DND-41 (cell line): ENCODE results near the gene ADAM10.

Experiments
- ATAC-seq: fragments of 200-7000 bp; cut with Tn5 transposase; 3 replicates; pipeline ENCODE4 v1.9.1; 2021; ENCODE audit warnings: low read depth; ENCODE audit not compliant: insufficient read depth
- DNase-seq: peaks from one replicate; pipeline ENCODE4 v3.0.0-alpha.2; 2020
- H2AFZ ChIP-seq: 2 replicates; pipeline ENCODE4 v1.6.0; 2012; ENCODE audit warnings: low read depth, low read length
- H3K27ac ChIP-seq: 2 replicates; pipeline ENCODE4 v1.5.1; 2012; ENCODE audit warnings: low read length, inconsistent platforms
- H3K27me3 ChIP-seq: fragments of 200-600 bp; sonication (generic); 2 replicates; pipeline ENCODE4 v1.6.0; 2012; ENCODE audit warnings: low read length, mild to moderate bottlenecking, inconsistent platforms; ENCODE audit not compliant: insufficient read depth, poor library complexity
- H3K36me3 ChIP-seq: 2 replicates; pipeline ENCODE4 v1.5.1; 2012; ENCODE audit warnings: low read length, inconsistent platforms; ENCODE audit not compliant: insufficient read depth
- H3K4me1 ChIP-seq: 2 replicates; pipeline ENCODE4 v1.5.1; 2012; ENCODE audit warnings: mild to moderate bottlenecking, low read length; ENCODE audit not compliant: insufficient read depth
- H3K4me2 ChIP-seq: 2 replicates; pipeline ENCODE4 v1.6.0; 2012; ENCODE audit warnings: mild to moderate bottlenecking, moderate library complexity, low read length, inconsistent platforms; ENCODE audit not compliant: insufficient read depth
- H3K4me3 ChIP-seq, 2 experiments: fragments of 200-600 bp in 1 of 2; shearing (Covaris generic) in 1 of 2; 2 replicates each; pipeline ENCODE4 v1.5.1; 2012 to 2016; ENCODE audit warnings: inconsistent platforms in 2 of 2, low read length in 2 of 2, mild to moderate bottlenecking in 2 of 2, low read depth in 1 of 2, moderate library complexity in 1 of 2
- H3K79me2 ChIP-seq: 2 replicates; pipeline ENCODE4 v1.6.0; 2012; ENCODE audit warnings: low read length, inconsistent platforms; ENCODE audit not compliant: insufficient read depth
- H3K9ac ChIP-seq: 2 replicates; pipeline ENCODE4 v1.6.0; 2012; ENCODE audit warnings: low read depth, mild to moderate bottlenecking, inconsistent platforms, low read length, moderate library complexity
- H3K9me3 ChIP-seq: 2 replicates; pipeline ENCODE4 v1.5.1; 2012; ENCODE audit warnings: low read length, moderate library complexity, mild to moderate bottlenecking, inconsistent platforms; ENCODE audit not compliant: insufficient read depth, severe bottlenecking
- H4K20me1 ChIP-seq: 2 replicates; pipeline ENCODE4 v1.6.0; 2012; ENCODE audit warnings: low read length; ENCODE audit not compliant: insufficient read depth
- EZH2 ChIP-seq: IDR thresholded peaks from 3 replicates; pipeline ENCODE4 v1.6.1; 2012; ENCODE audit warnings: borderline replicate concordance, low read depth, mild to moderate bottlenecking, moderate library complexity, low read length, inconsistent platforms; ENCODE audit not compliant: severe bottlenecking
- TF ChIP-seq, protein P1 (sequence below): IDR thresholded peaks from 2 replicates; pipeline ENCODE4 v1.5.1; 2012; ENCODE audit warnings: borderline replicate concordance, low read length, moderate library complexity, mild to moderate bottlenecking; ENCODE audit not compliant: poor library complexity, severe bottlenecking; ENCODE audit errors: extremely low read depth

The ADAM10 gene

DNA sequence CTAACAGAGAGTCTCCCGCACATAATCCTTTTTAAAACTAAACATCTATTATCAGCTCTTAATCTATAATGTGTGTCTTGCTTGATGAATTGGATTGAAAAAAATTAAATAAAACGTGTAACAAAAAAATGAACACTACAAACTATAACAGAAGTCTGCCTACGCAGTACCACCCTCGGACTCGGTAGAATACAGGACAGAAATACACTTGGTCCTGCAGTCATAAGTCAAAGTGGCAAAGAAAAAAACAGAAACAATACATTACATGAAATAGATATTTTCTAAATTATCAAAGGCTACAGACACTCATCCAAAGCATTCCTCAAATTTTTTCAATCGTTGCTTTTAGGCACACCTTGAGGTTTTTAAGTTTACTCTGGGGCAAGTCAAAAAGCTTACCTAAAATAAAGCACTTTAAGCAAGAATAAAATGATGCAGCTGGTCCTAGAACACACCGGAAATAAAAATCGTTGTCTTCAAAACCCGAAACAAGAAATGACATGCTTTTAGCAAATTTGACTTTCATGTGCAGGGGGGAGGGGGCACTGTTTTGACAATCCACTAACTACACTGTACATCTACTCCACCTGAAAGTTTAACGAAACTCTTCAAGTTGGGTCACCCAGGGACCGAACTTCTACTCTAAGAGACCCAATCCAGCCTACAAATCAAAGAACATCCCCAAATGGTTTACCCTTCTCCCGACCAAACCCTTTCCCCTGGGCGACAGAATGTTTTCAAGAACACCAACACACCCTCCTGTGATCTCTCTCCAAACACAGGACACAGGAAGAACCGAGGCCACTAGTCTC lies 1.3 kb downstream of the ADAM10 start:
- peak; percentile 18 for ATAC-seq
- Histone ChIP-seq H3K4me1 (peaks cover 43% of the 10 kb centered on the region), H3K4me2 (peak overlapping the region; percentile 96), H3K27ac (peak overlapping the region; percentile 96), H4K20me1 (peaks cover 26% of the 10 kb centered on the region; the same call in 1 of the 2 replicates), H2AFZ (peak overlapping the region; percentile 96; the same call in 1 of the 2 replicates), H3K36me3 (no peaks in the 10 kb centered on the region; the same call in 1 of the 2 replicates), H3K9ac (peak overlapping the region; percentile 94), H3K4me3 (peak overlapping the region; percentile 66 to 99), H3K79me2 (peaks cover 63% of the 10 kb centered on the region), H3K9me3 (no peaks in the 10 kb centered on the region), H3K27me3 (no peaks in the 10 kb centered on the region)
- peak; percentile 70 for DNase-seq
- no peak for TF ChIP-seq EZH2
- TF ChIP-seq, protein P1, sequence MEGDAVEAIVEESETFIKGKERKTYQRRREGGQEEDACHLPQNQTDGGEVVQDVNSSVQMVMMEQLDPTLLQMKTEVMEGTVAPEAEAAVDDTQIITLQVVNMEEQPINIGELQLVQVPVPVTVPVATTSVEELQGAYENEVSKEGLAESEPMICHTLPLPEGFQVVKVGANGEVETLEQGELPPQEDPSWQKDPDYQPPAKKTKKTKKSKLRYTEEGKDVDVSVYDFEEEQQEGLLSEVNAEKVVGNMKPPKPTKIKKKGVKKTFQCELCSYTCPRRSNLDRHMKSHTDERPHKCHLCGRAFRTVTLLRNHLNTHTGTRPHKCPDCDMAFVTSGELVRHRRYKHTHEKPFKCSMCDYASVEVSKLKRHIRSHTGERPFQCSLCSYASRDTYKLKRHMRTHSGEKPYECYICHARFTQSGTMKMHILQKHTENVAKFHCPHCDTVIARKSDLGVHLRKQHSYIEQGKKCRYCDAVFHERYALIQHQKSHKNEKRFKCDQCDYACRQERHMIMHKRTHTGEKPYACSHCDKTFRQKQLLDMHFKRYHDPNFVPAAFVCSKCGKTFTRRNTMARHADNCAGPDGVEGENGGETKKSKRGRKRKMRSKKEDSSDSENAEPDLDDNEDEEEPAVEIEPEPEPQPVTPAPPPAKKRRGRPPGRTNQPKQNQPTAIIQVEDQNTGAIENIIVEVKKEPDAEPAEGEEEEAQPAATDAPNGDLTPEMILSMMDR: no peak

DNA sequence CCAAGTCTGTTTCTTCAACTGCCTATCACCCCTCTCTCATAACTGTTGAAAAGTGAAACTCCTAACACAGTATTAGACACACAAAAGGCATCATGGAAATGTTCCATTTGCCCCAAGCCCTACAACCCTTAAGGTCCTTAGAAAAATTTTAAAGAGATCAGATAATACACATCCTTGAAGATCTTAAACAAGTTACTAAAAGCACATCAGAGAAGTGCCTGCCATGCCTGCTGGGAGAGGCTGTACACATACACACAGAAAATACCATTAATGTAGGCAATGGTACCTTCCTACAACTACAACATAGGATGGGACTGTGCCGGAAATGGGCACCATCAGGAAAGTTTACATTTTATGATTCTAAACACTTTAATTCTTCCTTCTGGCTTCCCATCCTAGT lies 3.3 kb downstream of the ADAM10 start:
- ATAC-seq: no peak
- no peak for DNase-seq
- Histone ChIP-seq H3K27me3 (no peaks in the 10 kb centered on the region), H3K79me2 (peaks cover 84% of the 10 kb centered on the region), H3K9me3 (no peaks in the 10 kb centered on the region), H3K36me3 (no peaks in the 10 kb centered on the region; the same call in 1 of the 2 replicates), H3K4me3 (no peak overlapping the region; a peak in 1 of 4 replicates), H3K4me2 (peak overlapping the region; percentile 96), H3K9ac (no peak overlapping the region), H2AFZ (no peak overlapping the region), H3K4me1 (peaks cover 43% of the 10 kb centered on the region), H3K27ac (peak overlapping the region; percentile 21), H4K20me1 (peaks cover 44% of the 10 kb centered on the region)
- TF ChIP-seq, protein P1: no peak
- TF ChIP-seq EZH2: no peak

DNA sequence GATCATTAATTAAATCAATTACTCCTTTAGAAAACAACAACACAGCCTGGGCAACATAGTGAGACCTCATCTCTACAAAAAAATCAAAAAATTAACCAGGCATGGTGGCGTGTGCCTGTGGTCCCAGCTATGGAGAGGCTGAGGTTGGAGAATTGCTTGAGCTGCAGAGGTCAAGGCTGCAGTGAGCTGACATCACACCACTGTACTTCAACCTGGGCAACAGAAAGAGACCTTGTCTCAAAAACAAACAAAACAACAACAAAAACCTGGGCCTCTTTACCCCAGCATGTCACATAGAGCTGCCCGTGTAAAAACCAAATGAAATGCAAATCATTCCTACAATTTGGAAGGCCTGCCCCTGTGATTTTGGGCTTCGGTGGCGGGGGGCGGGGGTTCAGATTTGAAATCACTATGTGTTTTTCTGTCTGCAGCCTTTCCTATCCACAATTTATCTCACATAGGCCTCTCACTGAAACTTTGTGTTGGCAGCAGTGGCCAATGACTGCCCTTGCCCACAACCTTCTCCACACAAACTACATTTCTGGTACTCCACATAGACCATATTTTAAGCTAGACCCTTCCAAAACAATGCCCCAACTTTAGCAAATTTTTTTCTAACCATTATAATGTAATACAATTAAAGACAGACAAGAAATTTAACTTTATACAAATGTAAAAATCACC lies 6.5 kb downstream of the ADAM10 start:
- H3K4me1 ChIP-seq: peaks cover 34% of the 10 kb centered on the region
- no peaks in the 10 kb centered on the region for H3K9me3 ChIP-seq
- no peaks in the 10 kb centered on the region for H3K27me3 ChIP-seq
- H3K9ac ChIP-seq: no peak overlapping the region
- DNase-seq (no peak), ATAC-seq (no peak)
- no peak overlapping the region for H3K4me2 ChIP-seq
- H3K79me2 ChIP-seq: peaks cover 97% of the 10 kb centered on the region
- H3K4me3 ChIP-seq: no peak overlapping the region
- TF ChIP-seq, protein P1: no peak
- TF ChIP-seq EZH2: no peak
- peaks cover 50% of the 10 kb centered on the region for H4K20me1 ChIP-seq
- no peak overlapping the region for H3K27ac ChIP-seq
- H2AFZ ChIP-seq: no peak overlapping the region
- no peaks in the 10 kb centered on the region for H3K36me3 ChIP-seq
